NCI-H2171 treated with DMSO at 0.1 percent for 48 hours (cell line): ENCODE data around the gene HAUS8.
"Not testable (repeated sequence)": the region's sequence is repeated elsewhere in the genome, so short reads cannot be mapped to it uniquely, and the experiment has no call there.

Experiments
- DNase-seq: peaks from one replicate; lab custom pipeline; 2025; lab: John Stamatoyannopoulos, UW

The HAUS8 gene

DNA sequence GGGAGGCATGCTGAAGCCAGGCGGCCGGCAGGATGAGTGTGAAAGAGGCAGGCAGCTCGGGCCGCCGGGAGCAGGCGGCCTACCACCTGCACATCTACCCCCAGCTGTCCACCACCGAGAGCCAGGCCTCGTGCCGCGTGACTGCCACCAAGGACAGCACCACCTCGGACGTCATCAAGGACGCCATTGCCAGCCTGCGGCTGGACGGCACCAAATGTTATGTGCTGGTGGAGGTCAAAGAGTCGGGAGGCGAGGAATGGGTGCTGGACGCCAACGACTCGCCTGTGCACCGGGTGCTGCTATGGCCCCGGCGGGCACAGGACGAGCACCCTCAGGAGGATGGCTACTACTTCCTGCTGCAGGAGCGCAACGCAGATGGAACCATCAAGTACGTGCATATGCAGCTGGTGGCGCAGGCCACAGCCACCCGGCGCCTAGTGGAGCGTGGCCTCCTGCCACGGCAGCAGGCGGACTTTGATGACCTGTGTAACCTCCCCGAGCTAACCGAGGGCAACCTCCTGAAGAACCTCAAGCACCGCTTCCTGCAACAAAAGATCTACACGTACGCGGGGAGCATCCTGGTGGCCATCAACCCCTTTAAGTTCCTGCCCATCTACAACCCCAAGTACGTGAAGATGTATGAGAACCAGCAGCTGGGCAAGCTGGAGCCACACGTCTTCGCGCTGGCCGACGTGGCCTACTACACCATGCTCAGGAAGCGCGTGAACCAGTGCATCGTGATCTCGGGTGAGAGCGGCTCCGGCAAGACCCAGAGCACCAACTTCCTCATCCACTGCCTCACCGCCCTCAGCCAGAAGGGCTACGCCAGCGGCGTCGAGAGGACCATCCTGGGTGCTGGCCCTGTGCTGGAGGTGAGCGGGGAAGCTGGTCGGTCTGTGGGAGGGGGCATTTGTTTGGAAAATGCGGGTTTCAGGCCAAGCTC is 26.7 kb upstream of the HAUS8 start:
- DNase-seq = no peak

DNA sequence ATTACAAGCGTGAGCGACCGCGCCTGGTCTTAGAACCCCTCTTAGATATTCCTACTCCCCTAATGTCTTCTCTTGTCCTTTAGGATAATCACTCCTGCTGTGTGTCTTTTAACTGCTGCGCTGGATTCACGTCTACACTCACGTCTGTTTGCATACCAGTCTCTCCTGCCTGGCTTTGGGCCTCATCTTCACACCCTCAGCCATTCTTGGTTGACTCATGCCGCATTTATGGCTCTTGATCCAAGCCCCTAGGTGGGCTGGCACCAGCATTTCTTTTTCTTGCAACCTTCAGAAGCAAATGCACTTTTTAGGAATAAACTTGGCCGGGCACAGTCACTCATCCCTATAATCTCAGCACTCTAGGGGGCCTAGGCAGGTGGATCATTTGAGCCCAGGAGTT is 23.1 kb upstream of the HAUS8 start:
- DNase-seq = no peak

DNA sequence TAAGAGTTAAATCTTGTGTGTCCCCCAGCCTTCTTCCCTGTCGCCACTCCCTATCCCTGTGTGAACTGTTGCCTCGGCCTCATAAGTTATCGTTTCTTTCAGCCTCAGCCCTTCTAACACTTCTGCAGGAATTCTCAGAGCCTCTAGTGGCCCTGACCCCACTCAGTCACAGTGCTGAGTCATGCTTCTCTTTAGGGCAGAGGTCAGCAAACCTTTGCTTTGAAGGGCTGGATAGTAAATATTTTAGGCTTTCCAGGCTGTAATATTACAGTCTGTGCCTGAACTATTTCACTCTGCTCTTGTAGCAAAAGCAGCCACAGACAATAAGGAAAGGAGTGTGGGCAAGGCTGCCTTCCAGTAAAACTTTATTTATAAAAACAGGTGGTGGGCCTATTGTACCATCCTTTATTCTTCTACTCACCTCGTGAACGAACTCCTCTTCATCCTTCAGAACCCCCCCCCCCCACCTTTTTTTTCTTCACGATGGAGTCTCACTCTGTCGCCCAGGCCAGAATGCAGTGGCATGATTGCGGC is 22.4 kb upstream of the HAUS8 start:
- DNase-seq = no peak

DNA sequence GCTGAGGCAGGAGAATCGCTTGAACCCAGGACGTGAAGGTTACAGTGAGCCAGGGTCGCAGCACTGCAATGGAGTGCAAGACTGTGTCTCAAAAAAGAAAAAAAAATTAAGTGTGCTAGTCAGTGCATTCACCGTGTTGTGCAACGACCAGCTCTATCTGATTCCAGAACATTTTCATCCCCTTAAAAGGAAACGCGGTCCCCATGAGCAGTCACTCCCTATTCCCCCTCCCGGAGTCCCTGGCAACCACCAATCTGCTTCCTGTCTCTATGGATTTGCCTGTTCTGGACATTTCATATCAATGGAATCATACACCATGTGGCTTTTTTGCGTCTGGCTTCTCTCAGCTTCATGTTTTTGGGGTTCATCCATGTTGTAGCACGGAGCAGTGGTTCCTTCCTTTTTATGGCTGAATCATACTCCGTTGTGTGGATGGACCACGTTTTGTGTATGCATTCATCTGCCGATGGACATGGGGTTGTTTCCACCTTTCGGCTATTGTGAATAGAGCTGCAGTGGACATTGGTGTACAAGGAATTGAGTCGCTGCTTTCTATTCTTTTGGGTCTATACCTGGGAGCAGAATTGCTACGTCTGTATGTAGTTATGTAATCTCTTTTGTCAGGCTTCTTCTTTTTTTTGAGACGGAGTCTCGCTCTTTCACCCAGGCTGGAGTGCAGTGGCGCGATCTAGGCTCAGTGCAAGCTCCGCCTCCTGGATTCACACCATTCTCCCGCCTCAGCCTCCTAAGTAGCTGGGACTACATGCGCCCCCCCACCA is 20.1 kb upstream of the HAUS8 start:
- DNase-seq = no peak

DNA sequence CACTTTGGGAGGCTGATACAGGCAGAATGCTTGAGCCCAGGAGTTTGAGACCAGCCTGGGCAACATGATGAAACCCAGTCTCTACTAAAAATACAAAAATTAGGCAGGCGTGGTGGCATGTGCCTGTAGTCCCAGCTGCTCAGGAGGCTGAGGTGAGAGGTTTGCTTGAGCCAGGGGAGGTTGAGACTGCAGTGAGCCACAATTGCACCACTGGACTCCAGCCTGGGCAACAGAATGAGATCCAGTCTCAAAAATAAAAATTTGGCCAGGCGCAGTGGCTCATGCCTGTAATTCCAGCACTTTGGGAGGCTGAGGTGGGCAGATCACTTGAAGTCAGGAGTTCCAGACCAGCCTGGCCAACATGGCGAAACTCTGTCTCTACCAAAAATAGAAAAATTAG is 19.4 kb upstream of the HAUS8 start:
- DNase-seq = not testable (repeated sequence)

DNA sequence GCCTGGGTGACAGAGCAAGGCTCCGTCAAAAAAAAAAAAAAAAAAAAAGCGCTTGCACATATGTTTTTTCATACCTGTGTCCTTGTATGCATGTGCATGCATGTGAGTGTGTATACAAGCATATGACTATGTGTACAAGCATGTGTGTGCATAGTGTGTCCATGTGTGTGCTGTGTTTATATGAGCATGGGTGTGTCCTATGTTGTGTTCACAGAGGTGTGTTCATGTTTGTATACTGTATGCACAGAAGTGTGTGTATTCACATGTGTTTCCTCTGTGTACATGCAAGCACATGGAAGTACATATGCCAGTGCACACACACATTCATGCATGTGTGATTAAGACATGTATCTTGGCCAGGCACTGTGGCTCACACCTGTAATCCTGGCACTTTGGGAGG is 17.4 kb upstream of the HAUS8 start:
- DNase-seq = no peak

DNA sequence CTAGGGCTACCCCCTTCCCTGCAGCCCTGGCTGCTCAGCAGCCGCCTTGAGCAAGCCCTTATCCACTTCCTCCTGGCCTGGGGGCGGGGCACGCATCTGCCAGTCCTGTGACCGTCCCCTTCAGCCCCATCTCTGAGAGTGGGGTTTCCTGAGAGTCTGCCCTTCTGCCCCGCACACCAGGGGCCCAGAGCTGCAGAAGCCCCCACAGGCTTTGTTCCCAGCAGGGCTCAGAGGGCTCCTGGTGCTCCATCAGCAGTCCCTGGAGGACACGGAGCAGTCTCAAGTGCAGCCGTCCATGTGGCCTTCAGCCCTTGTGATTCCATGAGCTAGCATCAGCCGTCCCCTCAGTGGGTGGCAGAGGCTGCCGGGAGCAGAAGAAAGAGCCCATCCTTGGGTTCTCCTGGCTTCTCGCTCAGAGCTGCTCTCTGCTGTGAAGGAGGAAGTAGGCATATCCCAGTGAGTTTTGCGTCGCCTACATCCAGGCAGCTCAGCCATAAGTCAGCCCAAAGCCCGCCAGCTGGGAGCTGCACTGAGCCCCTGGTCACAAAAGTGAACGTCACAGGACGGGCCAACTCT is 16.6 kb upstream of the HAUS8 start:
- DNase-seq = no peak

DNA sequence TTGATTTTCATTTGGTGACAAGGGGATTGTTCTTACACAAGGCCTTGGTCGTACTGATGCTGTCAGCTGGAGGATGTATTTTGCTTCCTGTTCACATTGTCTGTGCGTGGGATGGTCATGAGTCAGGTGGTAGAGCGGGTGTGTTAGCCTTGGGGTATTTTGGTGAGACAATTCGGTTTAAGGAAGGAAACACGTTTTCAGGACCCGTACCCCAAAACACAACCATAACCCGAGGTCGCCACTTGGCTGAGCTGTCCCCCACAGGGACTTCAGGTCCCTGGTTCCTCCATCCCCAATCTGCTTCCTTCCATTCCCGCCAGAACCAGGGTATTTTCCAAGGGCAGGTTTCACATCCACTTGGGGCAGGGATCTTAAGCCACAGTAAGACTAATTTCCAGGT is 15.3 kb upstream of the HAUS8 start:
- no peak for DNase-seq

DNA sequence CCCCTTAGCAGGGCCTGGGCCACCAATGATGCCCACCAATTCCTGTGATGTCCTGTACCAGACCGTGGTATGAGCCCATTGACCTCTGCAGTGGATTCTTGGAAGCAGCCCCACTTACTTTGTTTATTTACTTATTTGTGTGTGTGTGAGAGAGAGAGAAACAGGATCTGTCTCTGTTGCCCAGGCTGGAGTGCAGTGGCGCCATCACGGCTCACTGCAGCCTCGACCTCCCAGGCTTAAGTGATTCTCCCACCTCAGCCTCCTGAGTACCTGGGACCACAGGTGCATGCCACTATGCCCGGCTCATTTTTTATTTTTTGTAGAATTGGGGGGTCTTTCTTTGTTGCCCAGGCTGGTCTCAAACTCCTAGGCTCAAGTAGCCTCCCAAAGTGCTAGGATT is 13.3 kb upstream of the HAUS8 start:
- DNase-seq = no peak

DNA sequence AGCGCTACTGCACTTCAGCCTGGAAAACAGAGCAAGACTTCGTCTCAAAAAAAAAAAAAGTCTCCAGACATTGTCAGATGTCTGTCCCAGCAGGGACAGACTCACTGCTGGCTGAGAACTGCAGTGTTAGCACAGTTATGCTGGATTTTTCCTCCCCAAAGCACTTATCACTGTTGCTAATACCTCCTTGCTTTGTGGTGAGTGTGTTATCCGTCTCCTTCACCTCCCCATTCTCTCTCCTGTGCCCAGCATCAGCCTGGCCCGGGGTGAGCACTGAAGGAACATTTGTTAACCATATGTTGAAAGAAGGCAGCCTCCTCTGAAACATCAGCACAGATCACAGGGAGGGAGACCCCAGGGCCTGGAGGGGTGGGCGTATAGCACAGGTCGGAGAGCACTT is 11.6 kb upstream of the HAUS8 start:
- no peak for DNase-seq

DNA sequence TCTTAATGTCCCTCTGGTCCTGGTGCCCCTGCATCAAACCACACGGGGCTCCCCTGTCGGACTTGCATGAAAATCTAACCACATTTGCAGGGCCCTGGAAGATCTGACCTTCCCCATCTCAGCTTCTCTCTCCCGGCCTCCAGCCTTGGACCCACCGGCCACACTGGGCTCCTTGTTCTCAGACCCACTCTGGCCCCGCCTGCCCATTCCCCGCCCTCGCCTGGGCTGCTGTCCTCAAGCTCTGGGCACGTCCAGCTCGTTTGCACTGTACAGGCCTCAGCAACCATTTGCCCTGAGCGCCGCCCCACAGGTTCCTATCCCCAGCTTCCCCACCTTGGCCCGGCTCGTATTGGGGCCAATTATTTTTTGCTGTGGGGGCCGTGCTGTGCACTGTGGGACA is 10.9 kb upstream of the HAUS8 start:
- DNase-seq = no peak

DNA sequence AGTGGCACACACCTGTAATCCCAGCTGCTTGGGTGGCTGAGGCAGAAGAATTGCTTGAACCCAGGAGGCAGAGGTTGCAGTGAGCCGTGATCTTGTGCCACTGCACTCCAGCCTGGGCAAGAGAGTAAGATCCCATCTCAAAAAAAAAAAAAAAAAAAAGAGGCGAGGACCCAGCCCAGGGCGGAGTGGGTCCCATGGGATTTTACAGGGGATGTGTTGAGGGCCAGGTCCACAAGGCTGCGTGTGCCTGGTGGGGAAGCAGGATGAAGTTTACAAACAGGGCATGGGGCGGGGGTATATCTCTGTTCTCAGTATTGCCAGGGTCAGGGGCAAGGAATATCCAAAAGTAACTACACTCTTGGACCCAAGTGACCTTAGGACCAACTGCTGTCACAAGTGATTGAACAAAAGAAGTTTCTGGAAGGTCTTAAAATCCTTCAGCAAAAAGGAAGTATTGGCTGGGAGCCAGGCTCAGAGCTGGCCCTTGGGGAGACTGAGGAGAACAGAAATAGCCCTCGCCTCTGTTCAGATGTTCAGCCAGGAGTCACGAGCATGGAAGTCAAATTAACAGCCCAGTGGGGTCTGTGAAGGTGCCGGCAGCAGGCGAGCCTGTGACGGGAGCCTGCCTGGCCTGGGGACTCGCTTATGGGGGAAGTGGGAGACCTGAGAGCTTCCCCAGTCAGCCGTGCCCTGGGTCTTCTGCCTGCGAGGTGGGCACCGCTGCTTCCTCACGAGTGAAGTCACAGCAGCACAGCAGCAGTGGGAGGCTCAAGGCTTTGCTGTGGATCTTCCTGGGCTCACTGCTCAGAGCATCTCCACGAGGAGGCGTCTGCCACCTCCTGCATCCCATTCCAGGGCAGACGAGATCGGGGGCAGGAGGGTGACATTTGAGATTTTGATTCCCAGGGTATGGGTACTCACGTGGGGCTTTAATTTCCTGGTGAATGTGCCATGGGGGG is 6.7 kb upstream of the HAUS8 start:
- DNase-seq = no peak

DNA sequence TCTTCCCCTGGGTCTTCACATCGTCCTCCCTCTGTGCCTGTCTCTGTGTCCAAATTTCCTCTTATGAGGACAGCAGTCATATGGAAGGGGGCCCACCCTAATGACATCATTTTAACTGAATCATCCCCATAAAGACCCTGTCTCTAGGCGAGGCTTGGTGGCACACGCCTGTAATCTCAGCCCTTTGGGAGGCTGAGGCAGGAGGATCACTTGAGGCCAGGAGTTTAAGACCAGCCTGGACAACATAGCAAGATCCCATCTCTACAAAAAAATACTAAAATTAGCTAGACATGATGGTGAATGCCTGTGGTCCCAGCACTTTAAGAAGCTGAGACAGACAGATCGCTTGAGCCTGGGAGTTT is 5.2 kb upstream of the HAUS8 start:
- no peak for DNase-seq

DNA sequence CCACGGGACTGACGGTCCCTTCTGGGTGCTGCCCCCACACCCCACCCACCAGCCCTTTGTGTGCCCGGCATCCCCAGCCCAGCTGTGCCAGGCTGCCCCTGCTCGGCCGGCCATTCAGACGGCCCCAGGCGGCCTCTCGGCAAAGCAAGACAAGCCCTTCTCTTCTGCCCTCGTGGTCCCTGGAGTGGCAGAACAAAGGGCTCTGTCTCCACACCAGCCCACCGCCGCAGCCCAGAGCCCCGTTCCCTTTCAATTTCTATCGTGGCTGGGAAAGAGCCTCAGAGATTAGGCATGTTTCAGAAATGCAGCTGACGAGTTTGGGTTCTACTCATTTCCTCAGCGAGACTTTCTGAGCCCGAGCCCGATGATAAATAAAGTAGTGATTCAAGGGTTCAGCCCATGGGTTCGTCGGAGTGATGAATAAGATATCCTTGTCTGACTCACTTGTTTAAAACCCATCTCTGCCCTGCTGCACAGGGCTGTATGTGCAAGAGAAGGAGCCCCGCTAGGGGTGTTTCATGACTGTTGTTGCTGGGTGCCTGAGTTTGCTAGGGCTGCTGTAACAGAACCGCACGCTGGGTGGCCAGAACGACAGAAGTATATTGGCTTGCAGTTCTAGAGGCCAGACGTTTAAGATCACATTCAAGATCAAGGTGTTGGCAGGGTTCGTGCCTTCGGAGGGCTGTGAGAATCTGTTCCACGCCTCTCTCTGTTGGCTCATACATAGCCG is 4.6 kb upstream of the HAUS8 start:
- no peak for DNase-seq

DNA sequence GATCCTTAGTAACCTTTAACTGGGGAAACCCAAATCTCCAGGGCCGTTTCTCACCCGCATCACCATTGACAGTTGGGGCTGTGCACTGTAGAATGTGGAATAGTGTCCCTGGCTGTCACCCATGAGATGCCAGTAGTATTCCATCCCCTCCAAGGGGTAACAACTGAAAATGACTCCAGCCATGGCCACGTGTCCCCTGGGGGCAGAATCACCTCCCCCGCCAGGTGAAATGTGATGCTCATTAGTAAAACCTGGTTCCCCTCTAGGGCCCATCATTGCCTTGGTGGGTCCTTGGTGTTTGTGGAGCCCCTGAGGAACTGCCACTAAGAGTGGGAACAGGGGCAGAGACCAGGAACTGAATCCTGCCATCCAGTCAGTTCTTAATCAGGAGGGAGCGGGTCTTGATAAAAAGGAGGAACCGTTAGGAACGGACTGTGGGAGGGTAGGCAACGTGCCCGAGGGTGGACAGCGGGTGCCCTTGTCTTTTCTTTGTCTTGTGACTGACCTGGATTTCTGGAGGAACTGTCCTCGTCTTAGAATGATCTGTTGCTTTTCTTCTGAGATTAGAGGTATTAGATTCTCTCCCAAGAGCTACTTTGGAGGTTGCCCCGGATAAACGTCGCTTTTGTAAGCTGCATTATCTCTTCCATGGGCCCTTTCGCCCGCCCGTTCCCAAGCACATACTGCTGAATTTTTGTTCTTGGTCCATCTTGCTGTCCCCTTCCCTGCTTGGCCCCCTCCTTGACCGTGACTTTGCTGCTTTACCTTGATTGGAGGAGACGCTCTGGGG is 3.9 kb upstream of the HAUS8 start:
- no peak for DNase-seq

DNA sequence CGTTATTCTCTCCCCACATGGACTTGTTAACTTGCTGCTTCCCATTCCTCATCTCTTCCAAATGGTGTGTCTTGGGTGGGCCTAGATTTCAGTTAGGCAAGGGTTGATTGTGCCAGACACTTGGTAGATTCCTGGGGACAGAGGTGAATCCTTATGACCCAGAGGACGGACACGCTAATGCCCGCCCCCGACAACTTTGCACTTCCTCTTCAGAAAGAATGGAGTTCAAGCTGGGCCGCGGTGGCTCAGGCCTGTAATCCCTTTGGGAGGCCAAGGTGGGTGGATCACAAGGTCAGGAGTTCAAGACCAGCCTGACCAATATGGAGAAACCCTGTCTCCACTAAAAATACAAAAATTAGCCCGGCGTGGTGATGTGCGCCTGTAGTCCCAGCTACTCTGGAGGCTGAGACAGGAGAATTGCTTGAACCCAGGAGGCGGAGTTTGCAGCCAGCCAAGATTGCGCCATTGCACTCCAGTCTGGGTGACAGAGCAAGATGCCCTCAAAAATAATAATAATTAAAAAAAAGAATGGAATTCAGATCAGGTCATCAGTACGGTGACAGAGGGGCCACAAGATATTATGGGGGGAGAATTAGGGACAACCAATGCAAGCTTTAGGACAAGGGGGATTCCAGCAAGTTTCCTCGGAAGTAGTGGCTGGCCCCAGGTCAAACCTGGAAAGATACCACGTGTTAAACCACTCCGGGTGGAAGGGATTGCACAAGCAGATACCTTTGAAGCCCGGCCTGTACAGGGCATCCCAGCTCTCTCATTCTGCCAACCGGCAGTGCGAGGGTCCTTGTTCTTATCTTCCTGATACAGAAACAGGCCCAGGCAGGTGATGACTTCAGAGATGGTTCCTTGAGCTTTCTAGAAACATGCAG is 3.0 kb upstream of the HAUS8 start:
- no peak for DNase-seq

DNA sequence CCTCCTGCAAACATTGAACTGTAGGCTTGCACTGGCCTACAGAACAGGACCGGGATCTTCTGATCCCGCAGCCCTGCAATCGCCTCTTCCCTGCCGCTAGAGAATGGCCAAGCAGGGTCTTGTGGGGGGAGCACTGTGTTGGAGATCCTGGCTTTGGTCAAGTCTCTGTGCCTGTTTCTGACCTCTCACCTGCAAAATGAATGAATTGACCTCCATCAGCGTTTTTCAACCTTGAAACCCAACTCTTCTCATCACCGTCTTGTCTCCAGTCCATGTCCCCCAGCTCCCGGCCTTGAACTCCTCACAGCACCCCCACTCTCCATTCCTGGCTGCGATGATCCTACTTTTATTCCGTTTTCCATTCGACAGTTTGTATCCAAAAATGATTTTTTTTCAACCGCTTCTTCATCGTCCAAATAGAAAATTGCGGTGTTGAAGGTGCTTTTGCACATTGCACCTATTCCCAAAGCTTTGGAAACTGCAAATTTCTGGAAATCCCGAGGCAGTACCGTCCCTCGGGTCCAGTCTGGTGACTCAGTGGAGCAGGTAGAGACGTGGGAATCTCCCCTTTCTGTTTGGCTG is 2.3 kb upstream of the HAUS8 start:
- no peak for DNase-seq

DNA sequence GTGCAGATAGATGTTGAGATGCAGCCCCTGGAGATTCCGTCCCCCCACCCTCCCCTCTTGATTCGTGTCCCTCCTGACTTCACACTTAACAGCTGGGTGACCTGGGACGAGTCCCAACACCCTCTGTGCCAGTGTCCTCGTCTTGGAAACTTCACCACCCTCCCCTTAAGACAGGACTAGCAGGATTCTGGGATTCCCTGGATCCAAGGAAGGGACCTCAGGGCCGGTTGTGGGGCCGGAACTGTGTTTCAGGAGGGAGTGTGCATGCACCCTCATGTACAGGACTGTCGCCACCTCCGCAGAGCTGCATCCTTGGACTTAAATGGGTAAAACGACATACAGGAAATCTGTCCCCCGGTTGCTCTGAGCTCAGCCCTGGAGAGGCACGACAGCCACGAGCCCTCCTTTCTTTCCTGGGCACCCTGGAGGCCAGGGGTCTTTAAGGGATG is 1.3 kb upstream of the HAUS8 start:
- no peak for DNase-seq
